DMS153 treated with DMSO at 0.1 percent for 48 hours (cell line): ENCODE data around the gene CUL1.

Experiments
- DNase-seq: peaks from one replicate; lab custom pipeline; 2025; ENCODE audit not compliant: unreplicated experiment; lab: John Stamatoyannopoulos, UW

Gene CUL1

DNA sequence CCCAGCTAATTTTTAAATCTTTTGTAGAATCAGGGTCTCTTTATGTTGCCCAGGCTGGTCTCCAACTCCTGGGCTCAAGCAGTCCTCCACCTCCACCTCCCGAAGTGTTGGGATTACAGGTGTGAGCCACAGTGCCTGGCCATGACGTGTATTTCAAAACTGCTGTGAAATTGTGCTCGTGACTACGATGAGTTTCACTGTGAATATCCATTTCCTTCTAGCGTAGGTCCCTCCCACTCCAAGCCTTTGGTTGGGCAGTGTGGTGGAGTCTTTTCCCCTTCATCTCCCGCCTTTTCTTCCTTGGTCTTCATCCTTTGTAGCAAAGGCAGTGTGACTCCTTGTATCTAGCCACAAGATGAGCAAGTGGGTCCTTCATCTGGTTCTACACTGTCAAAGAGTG is 56.2 kb downstream of the CUL1 start:
- no peak for DNase-seq

- DNase-seq = no peak
These were observed 63.0 kb downstream of the CUL1 start for GRCh38 chr7:148761499-148762278.

DNA sequence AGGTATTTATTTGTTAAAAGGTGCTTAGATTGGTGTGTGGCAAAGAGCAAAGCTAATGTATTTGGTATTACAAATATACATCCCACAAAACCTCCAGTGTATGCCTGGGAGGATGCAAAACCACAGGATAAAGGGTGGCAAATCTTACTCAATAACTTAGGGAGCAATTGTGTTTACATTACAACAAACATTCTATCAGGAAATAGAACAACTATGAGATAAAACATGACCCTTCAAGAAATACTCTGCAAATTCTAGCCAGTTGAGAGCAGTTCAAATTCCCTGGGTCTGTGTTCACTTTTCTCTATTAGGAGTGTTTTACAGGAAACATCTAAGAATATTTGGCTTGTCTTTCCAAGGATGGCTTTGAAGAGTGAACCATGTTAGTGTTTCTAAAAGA is 64.9 kb downstream of the CUL1 start:
- DNase-seq = no peak

DNA sequence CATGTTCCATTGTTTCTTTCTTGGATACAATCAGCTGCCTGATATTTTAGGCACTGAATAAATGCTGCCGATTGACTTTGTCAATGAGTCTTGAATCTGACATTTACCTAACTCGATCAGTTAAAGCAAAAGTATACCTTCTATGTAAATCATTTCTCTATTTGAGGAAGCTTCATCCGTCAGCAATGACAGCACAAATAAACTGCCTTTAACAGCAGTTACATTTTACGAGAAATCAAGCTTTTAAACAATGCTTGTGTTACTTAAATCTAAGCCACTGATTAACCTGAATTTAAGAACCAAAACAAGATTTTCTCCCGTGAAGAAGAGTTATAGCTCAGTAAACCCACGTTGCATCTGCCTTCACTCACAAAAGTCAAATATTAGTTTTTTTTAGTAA is 71.3 kb downstream of the CUL1 start:
- no peak for DNase-seq

DNA sequence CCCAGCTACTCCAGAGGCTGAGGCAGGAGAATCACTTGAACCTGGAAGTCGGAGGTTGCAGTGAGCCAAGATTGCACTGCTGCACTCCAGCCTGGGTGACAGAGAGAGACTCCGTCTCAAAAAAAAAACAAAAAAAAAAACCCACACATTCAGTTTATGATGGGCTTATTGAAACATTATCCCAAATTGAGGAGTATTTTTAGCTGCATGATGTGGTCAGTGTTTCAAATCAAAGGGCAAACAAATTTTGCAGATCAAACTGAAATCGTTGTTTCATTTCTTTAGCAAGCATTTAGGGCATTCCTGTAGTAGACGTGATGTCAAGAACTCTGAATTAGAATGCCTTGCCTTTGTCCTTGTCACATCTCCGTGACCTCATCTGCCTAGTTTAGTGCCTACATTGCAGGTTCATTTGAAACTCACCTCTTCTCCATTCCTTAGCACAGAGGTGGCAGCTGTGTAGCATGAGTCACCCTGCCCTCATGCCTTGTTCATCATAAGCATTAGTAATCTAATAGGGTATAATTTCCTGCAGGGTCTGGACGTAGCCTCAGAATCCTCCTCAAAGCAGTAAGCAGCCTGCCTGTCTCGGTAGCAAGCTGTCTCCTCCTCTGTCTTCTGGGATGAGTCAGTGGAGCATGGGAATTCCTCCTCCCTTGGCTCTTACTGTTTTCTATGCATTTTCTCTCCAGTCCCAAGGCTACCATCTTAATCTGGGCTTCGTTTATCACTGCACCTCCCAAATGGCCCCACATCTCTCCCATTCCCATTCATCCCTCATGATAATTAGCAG is 73.8 kb downstream of the CUL1 start:
- no peak for DNase-seq

- peak; percentile 14 for DNase-seq
These were observed 74.6 kb downstream of the CUL1 start for GRCh38 chr7:148773334-148773733.

DNA sequence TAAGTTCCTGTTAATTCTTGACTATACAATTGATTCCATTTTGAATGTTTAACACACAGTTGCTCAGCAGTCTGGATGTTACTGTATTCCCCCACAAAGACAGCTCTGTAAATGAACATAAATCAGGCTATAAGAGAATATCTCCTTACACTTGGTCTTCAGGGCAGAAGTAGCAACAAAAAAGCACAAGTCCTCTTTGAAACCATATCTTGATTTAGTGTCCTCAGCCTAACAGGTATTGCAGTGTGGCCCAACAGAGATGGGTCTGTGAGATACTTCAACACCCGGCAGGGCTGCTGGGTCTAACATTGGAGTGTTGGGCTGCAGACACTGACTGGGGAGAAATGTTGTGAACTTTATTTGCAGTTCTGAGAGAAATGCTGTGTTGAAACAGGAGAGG is 75.8 kb downstream of the CUL1 start:
- DNase-seq = no peak

GRCh38 chr7:148782757-148783456 is 84.2 kb downstream of the CUL1 start:
- no peak for DNase-seq

GRCh38 chr7:148783801-148784527 is 85.3 kb downstream of the CUL1 start:
- DNase-seq = no peak

DNA sequence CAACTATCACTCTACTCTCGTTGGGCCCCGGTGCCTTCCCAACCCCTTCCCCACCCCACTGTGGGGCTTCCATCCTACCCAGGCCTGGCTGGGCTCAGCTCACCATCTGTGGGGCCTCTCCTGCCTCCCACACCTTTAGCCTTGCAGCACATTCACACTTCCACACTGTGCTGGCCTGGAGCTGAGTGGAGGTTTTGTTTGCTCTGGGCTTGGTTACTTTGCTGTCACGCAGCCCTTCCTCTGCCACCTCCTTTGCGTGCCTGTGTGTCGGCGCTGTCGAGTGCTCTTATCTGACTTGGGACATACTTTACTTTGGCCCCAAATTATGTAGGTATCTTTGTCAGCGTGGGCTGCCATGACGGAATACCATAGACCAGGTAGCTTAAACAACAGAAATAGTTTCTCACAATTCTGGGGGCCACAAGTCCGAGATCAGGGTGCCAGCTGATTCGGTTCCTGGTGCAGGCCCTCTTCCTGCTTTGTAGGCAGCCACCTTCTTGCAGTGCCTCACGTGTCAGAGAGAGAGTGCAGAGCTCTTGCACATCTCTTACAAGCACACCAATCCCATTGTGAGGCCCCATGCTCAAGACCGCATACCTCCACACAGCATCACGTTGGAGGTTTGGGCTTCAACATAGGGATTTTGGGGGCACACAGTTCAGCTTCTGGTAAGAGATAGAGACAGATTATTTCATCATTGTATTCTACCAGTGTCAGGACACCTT is 89.0 kb downstream of the CUL1 start:
- DNase-seq = no peak

DNA sequence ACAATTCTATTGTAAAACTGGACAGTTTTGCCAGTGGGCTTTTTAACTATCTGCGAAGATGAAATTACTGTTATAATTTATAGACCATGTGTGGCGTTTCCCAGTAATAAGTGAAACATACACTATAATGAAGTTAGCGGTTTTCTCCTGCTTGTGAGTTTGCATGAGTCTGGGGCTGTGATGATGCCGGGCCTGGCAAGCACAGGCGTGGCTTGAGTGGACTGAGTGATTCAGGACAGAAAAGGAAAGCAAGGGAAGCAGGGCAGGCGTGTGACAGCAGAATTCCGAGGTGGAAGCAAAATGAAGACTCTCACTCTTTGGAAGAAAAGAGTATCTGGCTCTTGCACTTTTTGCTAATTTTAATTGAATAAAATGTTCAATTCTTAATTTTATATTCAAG is 90.5 kb downstream of the CUL1 start:
- no peak for DNase-seq

GRCh38 chr7:148790131-148790726 is 91.5 kb downstream of the CUL1 start:
- no peak for DNase-seq

DNA sequence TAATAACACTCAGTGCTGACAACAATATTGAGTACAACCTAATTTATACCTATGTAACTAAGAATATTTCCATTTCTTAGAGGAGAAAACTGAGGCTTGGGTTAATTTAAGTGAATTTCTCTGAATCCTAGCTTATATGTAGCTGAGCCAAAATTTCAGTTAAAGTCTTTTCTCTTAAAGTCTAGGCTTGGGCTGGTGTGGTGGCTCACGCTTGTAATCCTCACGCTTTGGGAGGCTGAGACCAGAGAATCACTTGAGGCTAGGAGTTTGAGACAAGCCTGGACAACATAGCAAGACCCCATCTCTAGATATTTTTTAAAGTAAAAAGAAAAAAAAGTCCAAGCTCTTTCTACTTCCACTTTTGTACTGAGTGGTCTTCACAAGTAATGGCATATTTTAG is 92.1 kb downstream of the CUL1 start:
- no peak for DNase-seq

DNA sequence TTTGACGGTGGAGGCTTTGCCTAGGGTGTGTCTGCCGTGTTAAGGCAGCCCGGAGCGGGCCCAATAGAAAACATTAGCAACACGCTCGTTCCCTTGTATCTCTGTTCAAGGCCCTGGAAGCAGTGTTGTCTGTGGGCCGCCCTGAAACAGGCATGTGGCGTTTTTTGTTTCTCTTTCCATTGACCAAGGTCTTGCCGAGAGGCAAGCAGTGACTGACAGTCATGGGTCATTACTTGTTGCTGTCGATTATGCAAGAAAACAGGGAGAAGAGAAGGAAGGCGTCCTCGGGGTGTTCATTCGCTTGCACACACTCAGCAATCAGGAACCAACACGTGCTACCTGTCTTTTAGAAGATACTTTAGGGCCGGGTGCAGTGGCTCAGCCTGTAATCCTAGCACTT is 92.8 kb downstream of the CUL1 start:
- DNase-seq = no peak

GRCh38 chr7:148793590-148793989 is 94.9 kb downstream of the CUL1 start:
- no peak for DNase-seq

GRCh38 chr7:148794476-148794875 is 95.8 kb downstream of the CUL1 start:
- DNase-seq = no peak

- DNase-seq = no peak
These were observed 98.1 kb downstream of the CUL1 start for GRCh38 chr7:148796841-148797240.

DNA sequence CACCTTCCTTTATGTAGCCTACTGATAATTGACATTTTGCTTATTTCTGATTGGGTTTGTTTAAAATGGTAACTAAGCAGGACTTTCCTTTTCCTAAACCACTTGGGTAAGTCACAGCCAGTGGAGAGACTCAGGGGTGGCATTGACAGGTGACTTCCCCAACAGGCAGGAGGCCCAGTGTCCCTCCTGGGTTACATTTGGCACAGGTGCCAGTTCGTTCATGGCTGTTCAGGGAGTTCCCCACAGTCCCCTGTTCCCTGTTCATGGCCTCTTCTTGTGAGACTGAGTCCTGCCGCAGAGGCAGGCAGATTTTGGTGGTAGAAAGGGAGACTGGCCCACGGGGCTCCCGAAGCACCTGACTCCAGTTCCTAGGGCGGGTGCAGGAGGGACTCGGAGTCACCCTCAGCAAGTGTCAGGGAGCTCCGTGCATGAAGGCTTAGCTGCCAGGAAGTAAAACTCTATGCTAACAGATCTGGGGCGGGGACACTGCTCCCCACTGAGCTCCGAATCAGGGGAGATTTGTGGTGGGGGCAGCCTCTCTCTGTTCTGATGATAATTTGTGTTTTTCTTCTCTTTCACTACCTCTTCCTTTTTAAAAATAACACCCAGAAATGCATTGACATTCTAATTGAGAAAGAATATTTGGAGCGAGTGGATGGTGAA is 101.3 kb downstream of the CUL1 start:
- no peak for DNase-seq

DNA sequence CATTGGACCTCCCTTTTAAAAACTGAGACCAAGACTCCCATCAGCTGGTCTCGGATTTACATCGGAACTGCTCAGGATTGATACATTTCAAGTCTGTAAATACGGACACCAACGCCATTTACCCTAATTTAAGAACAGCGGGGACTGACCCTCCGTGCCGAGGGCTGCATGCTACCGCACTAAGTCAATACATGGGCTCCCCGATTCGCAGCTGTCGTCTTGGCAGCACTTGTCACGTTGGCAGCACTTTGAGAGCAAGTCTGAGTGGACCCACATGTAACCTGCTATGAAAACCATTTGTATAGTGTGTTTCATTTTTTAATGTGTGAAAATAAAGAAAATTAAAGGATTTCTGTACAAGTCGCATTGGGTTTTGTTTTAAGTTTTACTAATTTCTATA is 102.0 kb downstream of the CUL1 start:
- no peak for DNase-seq

DNA sequence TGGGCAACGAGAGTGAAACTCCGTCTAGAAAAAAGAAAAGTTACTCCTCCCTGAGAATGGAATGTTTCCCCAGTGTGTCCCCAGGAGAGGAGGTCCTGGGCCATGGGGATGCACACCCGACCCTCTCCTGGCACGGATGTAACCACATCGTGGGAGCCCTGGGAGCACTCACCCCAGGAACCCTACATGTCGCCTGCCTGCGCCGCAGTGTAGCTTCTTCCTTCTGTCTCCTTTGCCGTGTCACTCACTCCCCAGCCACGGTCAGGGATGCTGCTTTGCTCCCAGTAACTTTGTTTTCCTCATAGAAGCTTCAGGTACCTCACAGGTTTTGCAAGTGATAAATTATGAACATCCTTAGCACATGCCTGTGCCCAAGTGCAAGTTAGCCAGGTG is 103.4 kb downstream of the CUL1 start:
- no peak for DNase-seq
